Prostate gland (tissue), 2 donors: ENCODE data around the gene KAT2A. TPM values are rescaled to one million over a fixed set of nuclear protein-coding genes. Genes with fewer than 3 reads are reported as not detected.

ENCODE experiments used
- DNase-seq: peaks from one replicate; pipeline ENCODE4 v3.0.0-alpha.2; 2019; ENCODE audit warnings: low spot score
- H3K27ac ChIP-seq, 2 donors: fragments of 200-600 bp; sonication (generic); 2 replicates each; pipeline ENCODE4 v1.5.1; 2017 to 2019
- H3K27me3 ChIP-seq: fragments of 200-600 bp; sonication (generic); replicated peaks from 2 replicates; pipeline ENCODE4 v1.5.1; 2019; ENCODE audit not compliant: insufficient read depth
- H3K36me3 ChIP-seq, 2 donors: fragments of 200-600 bp; sonication (generic); 1 replicate in 1 of 2; 2 replicates in 1 of 2; pipeline versions ENCODE4 v1.5.1 to v1.8.1; 2017 to 2019
- H3K4me1 ChIP-seq: fragments of 200-600 bp; sonication (generic); replicated peaks from 2 replicates; pipeline ENCODE4 v1.5.1; 2019
- H3K4me3 ChIP-seq, 2 donors: fragments of 200-600 bp; sonication (generic); 2 replicates each; pipeline ENCODE4 v1.5.1; 2017 to 2019
- H3K9me3 ChIP-seq: fragments of 200-600 bp; sonication (generic); 2 replicates; pipeline ENCODE4 v1.5.1; 2017
- POLR2A ChIP-seq: fragments of 450-650 bp; IDR thresholded peaks from one replicate; pipeline ENCODE4 v1.6.1; 2016; ENCODE audit warnings: antibody characterized with exemption, mild to moderate bottlenecking
- POLR2AphosphoS5 ChIP-seq: sonication (generic); formaldehyde crosslinking; IDR thresholded peaks from one replicate; pipeline ENCODE4 v1.6.1; 2017; ENCODE audit warnings: antibody characterized with exemption
- WGBS: methylation state at CpG from one replicate; pipeline ENCODE4 v1.1.5; 2018; 5-methylcytosine and 5-hydroxymethylcytosine counted together
- intact Hi-C: fragments of 100-400 bp; cut with DNase I; formaldehyde crosslinking; loops from one replicate; pipeline ENCODE4 v1.14.2; 2022
- total RNA-seq, 2 donors: library from RNA; depleted of rRNA; stranded (reverse); fragments of >200 nt; gene quantifications; one replicate each; pipeline ENCODE4 v1.1.0, GENCODE V29; 2016
- TF ChIP-seq, protein P1 (sequence below), 4 experiments: fragments of 200-600 bp in 2 of 4; fragments of 450-650 bp in 2 of 4; sonication (generic) in 2 of 4; IDR thresholded peaks; 1 replicate in 3 of 4; 2 replicates in 1 of 4; pipeline ENCODE4 v1.5.1; 2016 to 2019; ENCODE audit warnings: antibody characterized with exemption in 4 of 4, mild to moderate bottlenecking in 2 of 4, moderate library complexity in 2 of 4

KAT2A gene
- total RNA-seq, 2 donors from 2014 or later = 32.9 to 90.1 TPM

- peak; percentile 28 for DNase-seq
- H3K36me3 ChIP-seq = no peaks in the 10 kb centered on the region
- intact Hi-C loops = no loop called here
- peaks cover 16% of the 10 kb centered on the region for H3K4me1 ChIP-seq
- 1% methylated on average over 12 of the region's 12 CpGs for WGBS
- TF ChIP-seq POLR2AphosphoS5 = peak; percentile 18
- TF ChIP-seq, protein P1, sequence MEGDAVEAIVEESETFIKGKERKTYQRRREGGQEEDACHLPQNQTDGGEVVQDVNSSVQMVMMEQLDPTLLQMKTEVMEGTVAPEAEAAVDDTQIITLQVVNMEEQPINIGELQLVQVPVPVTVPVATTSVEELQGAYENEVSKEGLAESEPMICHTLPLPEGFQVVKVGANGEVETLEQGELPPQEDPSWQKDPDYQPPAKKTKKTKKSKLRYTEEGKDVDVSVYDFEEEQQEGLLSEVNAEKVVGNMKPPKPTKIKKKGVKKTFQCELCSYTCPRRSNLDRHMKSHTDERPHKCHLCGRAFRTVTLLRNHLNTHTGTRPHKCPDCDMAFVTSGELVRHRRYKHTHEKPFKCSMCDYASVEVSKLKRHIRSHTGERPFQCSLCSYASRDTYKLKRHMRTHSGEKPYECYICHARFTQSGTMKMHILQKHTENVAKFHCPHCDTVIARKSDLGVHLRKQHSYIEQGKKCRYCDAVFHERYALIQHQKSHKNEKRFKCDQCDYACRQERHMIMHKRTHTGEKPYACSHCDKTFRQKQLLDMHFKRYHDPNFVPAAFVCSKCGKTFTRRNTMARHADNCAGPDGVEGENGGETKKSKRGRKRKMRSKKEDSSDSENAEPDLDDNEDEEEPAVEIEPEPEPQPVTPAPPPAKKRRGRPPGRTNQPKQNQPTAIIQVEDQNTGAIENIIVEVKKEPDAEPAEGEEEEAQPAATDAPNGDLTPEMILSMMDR (IDR thresholded peaks at IDR 0.05) = no peak
- H3K27me3 ChIP-seq = no peaks in the 10 kb centered on the region
- H3K27ac ChIP-seq = peak overlapping the region; percentile 85 to 95
- H3K4me3 ChIP-seq = peak overlapping the region; percentile 39 to 57
- no peaks in the 10 kb centered on the region for H3K9me3 ChIP-seq
Measured at GRCh38 chr17:42111871-42112551, 9.2 kb downstream of the KAT2A start.

GRCh38 chr17:42111265-42111636, 9.9 kb downstream of the KAT2A start:
- H3K36me3 ChIP-seq = no peaks in the 10 kb centered on the region
- peak overlapping the region; percentile 85 to 95 for H3K27ac ChIP-seq
- DNase-seq = no peak
- no peaks in the 10 kb centered on the region for H3K27me3 ChIP-seq
- TF ChIP-seq POLR2A (no peak), POLR2AphosphoS5 (no peak)
- TF ChIP-seq, protein P1 (IDR thresholded peaks at IDR 0.05) = no peak
- no peaks in the 10 kb centered on the region for H3K9me3 ChIP-seq
- intact Hi-C loops = no loop called here
- peak overlapping the region in 1 of 2 donors; percentile 57 for H3K4me3 ChIP-seq
- 85% methylated on average over 11 of the region's 11 CpGs for WGBS
- peaks cover 16% of the 10 kb centered on the region for H3K4me1 ChIP-seq

DNA sequence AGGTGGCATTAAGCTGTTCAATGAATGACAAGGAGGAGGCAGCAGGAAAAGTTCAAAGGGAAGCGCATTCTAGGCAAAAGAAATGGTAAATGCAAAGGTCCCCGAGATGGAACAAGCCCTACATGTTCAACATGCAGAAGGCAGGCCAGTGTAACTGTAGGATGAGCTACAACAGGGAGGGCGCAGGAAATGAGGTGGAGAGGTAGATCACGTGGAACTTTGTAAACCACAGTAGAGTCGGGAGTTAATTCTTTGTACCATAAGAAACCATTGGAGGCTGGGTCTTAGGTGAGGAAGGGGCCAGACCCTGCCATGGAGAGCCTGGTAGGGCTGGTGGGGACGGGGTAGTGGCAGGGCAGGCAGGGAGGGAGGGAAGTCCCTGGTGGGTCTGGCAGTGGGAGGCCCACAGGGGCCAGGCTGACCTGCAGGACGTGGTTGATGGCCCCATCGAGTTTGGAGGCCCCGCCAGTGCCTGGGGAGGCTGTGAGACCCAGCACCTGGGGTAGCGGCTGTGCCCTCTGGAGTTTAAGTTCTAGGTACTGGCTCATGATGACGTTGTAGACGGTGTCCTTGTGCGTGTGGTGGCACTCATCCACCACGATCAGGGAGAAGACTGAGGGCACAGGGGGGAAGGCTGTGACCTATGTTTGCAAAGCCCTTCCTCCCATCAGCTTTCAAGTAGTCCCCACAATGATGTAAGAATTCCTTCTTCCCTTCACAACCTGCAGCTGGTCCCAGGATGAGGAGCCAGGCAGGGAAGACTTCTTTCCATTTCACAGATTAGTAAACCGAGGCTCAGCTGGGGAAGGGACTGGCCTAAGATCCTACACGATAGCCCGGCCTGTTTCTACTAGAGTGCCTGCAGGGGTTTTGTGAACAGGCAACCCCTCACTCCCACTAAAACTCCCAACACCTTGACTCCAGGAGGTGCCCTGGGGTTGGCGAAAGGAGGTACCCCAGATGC, 10.6 kb downstream of the KAT2A start:
- WGBS = 90% methylated on average over 18 of the region's 18 CpGs
- Histone ChIP-seq H3K4me3 (no peak overlapping the region), H3K9me3 (no peaks in the 10 kb centered on the region), H3K27ac (peak overlapping the region in 1 of 2 donors; percentile 95), H3K27me3 (no peaks in the 10 kb centered on the region), H3K36me3 (peaks cover 0 to 2% of the 10 kb centered on the region in 2 donors), H3K4me1 (peaks cover 16% of the 10 kb centered on the region)
- intact Hi-C loops = no loop called here
- DNase-seq = no peak
- TF ChIP-seq, protein P1 (IDR thresholded peaks at IDR 0.05) = no peak
- TF ChIP-seq POLR2A (no peak), POLR2AphosphoS5 (no peak)

- Histone ChIP-seq H3K27me3 (no peaks in the 10 kb centered on the region), H3K9me3 (no peaks in the 10 kb centered on the region), H3K4me3 (no peak overlapping the region), H3K4me1 (peaks cover 16% of the 10 kb centered on the region), H3K36me3 (peaks cover 0 to 5% of the 10 kb centered on the region in 2 donors), H3K27ac (no peak overlapping the region)
- WGBS = 89% methylated on average over 7 of the region's 9 CpGs
- no peak for DNase-seq
- intact Hi-C loops = no loop called here
- no peak for TF ChIP-seq POLR2AphosphoS5
- TF ChIP-seq, protein P1 (IDR thresholded peaks at IDR 0.05) = no peak
- TF ChIP-seq POLR2A = no peak
Measured at GRCh38 chr17:42109086-42109485, 12.1 kb downstream of the KAT2A start.
